GM12864 (cell line): ENCODE measurements around the gene SLC4A8.

ENCODE experiments used
- DNase-seq: peaks from one replicate; pipeline ENCODE4 v3.0.0-alpha.2; 2011; ENCODE audit warnings: low read depth
- H3K4me3 ChIP-seq: 2 replicates; pipeline ENCODE4 v1.5.1; 2011; ENCODE audit warnings: mild to moderate bottlenecking, low read depth, low read length, control low read depth
- CTCF ChIP-seq: IDR thresholded peaks from 2 replicates; pipeline ENCODE4 v1.5.1; 2011; ENCODE audit warnings: low read depth, mild to moderate bottlenecking, moderate library complexity, low read length, control low read depth, inconsistent platforms; ENCODE audit errors: missing control alignments

SLC4A8 gene

GRCh38 chr12:51403681-51404136 is 20.9 kb upstream of the SLC4A8 start:
- TF ChIP-seq CTCF: no peak
- no peak overlapping the region for H3K4me3 ChIP-seq
- DNase-seq: no peak

GRCh38 chr12:51404627-51405026 is 20.0 kb upstream of the SLC4A8 start:
- no peak overlapping the region for H3K4me3 ChIP-seq
- no peak for DNase-seq
- no peak for TF ChIP-seq CTCF

- no peak for TF ChIP-seq CTCF
- DNase-seq: no peak
- H3K4me3 ChIP-seq: no peak overlapping the region
Measured at GRCh38 chr12:51405801-51406207, 18.8 kb upstream of the SLC4A8 start.

- no peak overlapping the region for H3K4me3 ChIP-seq
- DNase-seq: no peak
- no peak for TF ChIP-seq CTCF
Measured at GRCh38 chr12:51406290-51406689, 18.3 kb upstream of the SLC4A8 start.

- DNase-seq: no peak
- H3K4me3 ChIP-seq: no peak overlapping the region
- no peak for TF ChIP-seq CTCF
Measured at GRCh38 chr12:51406859-51407258, 17.8 kb upstream of the SLC4A8 start.

- TF ChIP-seq CTCF: no peak
- DNase-seq: no peak
- no peak overlapping the region for H3K4me3 ChIP-seq
Measured at GRCh38 chr12:51407604-51408003, 17.0 kb upstream of the SLC4A8 start.

GRCh38 chr12:51409846-51410245 is 14.8 kb upstream of the SLC4A8 start:
- no peak overlapping the region for H3K4me3 ChIP-seq
- TF ChIP-seq CTCF: no peak
- no peak for DNase-seq
